22Rv1 (cell line): ENCODE data around the gene SLC9A5.

ENCODE experiments used
- H3K27ac ChIP-seq: fragments of 450-650 bp; 2 replicates; pipeline ENCODE4 v1.5.1; 2017
- CTCF ChIP-seq: fragments of 450-650 bp; IDR thresholded peaks from 2 replicates; pipeline ENCODE4 v1.5.1; 2017; ENCODE audit warnings: mild to moderate bottlenecking
- ZFX ChIP-seq: fragments of 450-650 bp; IDR thresholded peaks from 2 replicates; pipeline ENCODE4 v1.6.1; 2017; ENCODE audit warnings: antibody characterized with exemption, borderline replicate concordance

SLC9A5 gene, protein sequence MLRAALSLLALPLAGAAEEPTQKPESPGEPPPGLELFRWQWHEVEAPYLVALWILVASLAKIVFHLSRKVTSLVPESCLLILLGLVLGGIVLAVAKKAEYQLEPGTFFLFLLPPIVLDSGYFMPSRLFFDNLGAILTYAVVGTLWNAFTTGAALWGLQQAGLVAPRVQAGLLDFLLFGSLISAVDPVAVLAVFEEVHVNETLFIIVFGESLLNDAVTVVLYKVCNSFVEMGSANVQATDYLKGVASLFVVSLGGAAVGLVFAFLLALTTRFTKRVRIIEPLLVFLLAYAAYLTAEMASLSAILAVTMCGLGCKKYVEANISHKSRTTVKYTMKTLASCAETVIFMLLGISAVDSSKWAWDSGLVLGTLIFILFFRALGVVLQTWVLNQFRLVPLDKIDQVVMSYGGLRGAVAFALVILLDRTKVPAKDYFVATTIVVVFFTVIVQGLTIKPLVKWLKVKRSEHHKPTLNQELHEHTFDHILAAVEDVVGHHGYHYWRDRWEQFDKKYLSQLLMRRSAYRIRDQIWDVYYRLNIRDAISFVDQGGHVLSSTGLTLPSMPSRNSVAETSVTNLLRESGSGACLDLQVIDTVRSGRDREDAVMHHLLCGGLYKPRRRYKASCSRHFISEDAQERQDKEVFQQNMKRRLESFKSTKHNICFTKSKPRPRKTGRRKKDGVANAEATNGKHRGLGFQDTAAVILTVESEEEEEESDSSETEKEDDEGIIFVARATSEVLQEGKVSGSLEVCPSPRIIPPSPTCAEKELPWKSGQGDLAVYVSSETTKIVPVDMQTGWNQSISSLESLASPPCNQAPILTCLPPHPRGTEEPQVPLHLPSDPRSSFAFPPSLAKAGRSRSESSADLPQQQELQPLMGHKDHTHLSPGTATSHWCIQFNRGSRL

DNA sequence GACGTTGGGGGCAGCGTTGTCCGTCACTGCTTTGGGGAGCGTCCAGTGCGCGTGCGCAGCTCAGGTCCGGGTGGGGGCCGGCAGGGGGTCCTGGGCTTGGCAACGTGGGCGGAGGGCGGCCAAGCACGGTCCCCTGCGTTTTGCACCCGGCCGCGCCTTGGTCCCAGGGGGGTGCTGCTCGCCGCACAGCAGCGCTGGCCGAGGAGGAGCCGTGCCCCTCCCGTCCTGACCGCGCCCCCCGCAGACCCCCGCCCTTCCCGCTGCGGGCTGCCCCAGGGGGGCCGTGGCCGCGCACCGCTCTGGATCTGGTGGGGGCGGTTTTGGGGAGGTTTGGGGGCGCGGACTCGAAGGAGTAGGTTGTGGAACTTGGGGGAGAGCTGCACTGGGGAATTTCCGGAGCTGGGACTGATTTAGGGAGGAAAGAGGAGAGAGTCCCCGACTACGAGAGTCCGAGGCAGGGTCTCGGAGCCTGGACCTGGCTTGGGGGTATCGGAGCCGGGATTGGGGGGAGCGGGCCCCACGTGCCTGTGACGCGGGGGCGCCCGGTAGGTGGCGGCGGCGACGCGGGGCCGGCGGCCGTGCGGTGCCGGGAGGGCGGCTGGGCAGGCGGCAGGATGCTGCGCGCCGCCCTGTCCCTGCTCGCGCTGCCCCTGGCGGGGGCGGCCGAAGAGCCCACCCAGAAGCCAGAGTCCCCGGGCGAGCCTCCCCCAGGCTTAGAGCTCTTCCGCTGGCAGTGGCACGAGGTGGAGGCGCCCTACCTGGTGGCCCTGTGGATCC, at the start of gene SLC9A5:
Gene SLC9A5, plus strand, starts transcription at position 579 of the 777 bp plus-strand sequence. Its CDS starts 36 bp downstream, at position 615.
- no peak within 1 kb of the TSS for H3K27ac ChIP-seq
- TF ChIP-seq CTCF: peak; percentile 59
- TF ChIP-seq ZFX: no peak

DNA sequence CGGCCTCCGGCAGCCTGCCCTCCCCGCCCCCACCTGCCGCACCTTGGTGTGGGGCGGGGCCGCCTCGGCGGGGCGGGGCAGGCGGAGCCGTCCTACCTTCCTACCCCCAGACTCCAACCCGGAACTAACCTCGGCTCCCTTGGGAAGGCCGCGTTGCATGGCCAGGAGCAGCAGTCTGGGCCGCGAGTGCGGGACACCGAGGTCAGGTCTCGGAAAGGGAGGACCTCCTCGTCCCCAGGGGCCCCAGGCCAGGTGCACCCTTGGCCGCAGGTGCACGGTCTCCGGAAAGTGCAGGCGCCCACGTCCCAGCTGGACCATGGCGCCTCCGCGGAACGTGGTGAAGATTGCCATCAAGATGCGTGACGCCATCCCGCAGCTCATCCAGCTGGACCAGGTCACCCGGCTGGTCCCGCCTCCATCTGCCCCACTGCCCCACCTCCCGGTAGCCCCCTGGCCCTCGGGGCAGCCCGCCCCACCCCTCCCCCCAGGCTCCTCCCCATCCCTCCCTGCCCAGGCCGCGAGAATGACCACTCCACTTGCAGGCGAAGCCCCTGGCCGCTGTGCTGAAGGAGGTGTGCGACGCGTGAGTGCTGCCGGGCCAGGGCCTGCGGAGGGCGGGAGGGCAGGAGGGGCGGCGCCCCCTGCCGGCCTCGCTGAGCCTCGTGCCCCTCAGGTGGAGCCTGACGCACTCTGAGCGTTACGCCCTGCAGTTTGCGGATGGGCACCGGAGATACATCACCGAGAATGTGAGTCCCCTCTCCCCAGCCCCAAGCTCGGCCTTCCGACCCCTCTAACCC, 49.6 kb upstream of the SLC9A5 start, which contains the start of gene ELMO3:
Gene ELMO3, plus strand, starts transcription at position 121 of the 797 bp plus-strand sequence. Its CDS starts 196 bp downstream, at position 317.
- TF ChIP-seq CTCF (peak; percentile 90), ZFX (no peak)
- peak within 1 kb of the TSS; percentile 92 for H3K27ac ChIP-seq

- TF ChIP-seq ZFX (no peak), CTCF (peak; percentile 71)
- peak overlapping the region; percentile 92 for H3K27ac ChIP-seq
Observed at GRCh38 chr16:67199808-67200198, 49.0 kb upstream of the SLC9A5 start.

- H3K27ac ChIP-seq: peak overlapping the region; percentile 92
- TF ChIP-seq CTCF: no peak
- TF ChIP-seq ZFX: no peak
Observed at GRCh38 chr16:67200491-67200890, 48.3 kb upstream of the SLC9A5 start.

- no peak overlapping the region for H3K27ac ChIP-seq
- TF ChIP-seq ZFX (no peak), CTCF (no peak)
Observed at GRCh38 chr16:67201411-67202345, 47.1 kb upstream of the SLC9A5 start.
